ENCODE measurements around the gene FOXC2.
"Not testable (repeated sequence)": the region's sequence is repeated elsewhere in the genome, so short reads cannot be mapped to it uniquely, and the experiment has no call there.

FOXC2 gene

GRCh38 chr16:86575095-86575685 lies 8.6 kb downstream of the FOXC2 start:
- DNase-seq: no peak

GRCh38 chr16:86575754-86576557 lies 9.3 kb downstream of the FOXC2 start:
- DNase-seq: peak; percentile 80

- DNase-seq: peak; percentile 85
Measured at GRCh38 chr16:86576591-86577313, 10.1 kb downstream of the FOXC2 start.

GRCh38 chr16:86577314-86577971 lies 10.8 kb downstream of the FOXC2 start:
- peak; percentile 53 for DNase-seq

GRCh38 chr16:86578061-86578599 lies 11.5 kb downstream of the FOXC2 start, which contains the start of gene FOXL1:
Gene FOXL1, plus strand, starts transcription at chr16:86578549. Its CDS starts 175 bp downstream, at chr16:86578724.
- DNase-seq: no peak

GRCh38 chr16:86578611-86579267 lies 12.1 kb downstream of the FOXC2 start:
- no peak for DNase-seq

- no peak for DNase-seq
Measured at GRCh38 chr16:86579268-86580062, 12.8 kb downstream of the FOXC2 start.

- DNase-seq: no peak
Measured at GRCh38 chr16:86580063-86580790, 13.6 kb downstream of the FOXC2 start.

GRCh38 chr16:86580791-86581170 lies 14.2 kb downstream of the FOXC2 start:
- no peak for DNase-seq

- no peak for DNase-seq
Measured at GRCh38 chr16:86581458-86581857, 14.8 kb downstream of the FOXC2 start.

GRCh38 chr16:86584071-86584685 lies 17.5 kb downstream of the FOXC2 start:
- no peak for DNase-seq

GRCh38 chr16:86584726-86585721 lies 18.4 kb downstream of the FOXC2 start:
- peak; percentile 33 for DNase-seq

- no peak for DNase-seq
Measured at GRCh38 chr16:86585821-86586611, 19.4 kb downstream of the FOXC2 start.

- DNase-seq: no peak
Measured at GRCh38 chr16:86587487-86587886, 20.9 kb downstream of the FOXC2 start.

- not testable (repeated sequence) for DNase-seq
Measured at GRCh38 chr16:86587955-86588354, 21.3 kb downstream of the FOXC2 start.

GRCh38 chr16:86590501-86591144 lies 24.0 kb downstream of the FOXC2 start:
- no peak for DNase-seq

GRCh38 chr16:86591270-86591669 lies 24.6 kb downstream of the FOXC2 start:
- DNase-seq: no peak

All from NCI-H1105 treated with DMSO at 0.1 percent for 48 hours (cell line).